Neural cell (in vitro differentiated cells): ENCODE data around the gene TICRR.

Experiments
- CTCF ChIP-seq: fragments of 450-650 bp; IDR thresholded peaks from 2 replicates; pipeline ENCODE4 v1.5.1; 2014; ENCODE audit warnings: antibody characterized with exemption, mild to moderate bottlenecking, moderate library complexity; ENCODE audit not compliant: poor library complexity, severe bottlenecking
- EP300 ChIP-seq: fragments of 450-650 bp; conservative IDR thresholded peaks from 2 replicates; pipeline ENCODE4 v1.6.1; 2014; ENCODE audit warnings: antibody characterized with exemption, mild to moderate bottlenecking, moderate library complexity; ENCODE audit not compliant: poor library complexity, severe bottlenecking
- MXI1 ChIP-seq: fragments of 450-650 bp; conservative IDR thresholded peaks from 2 replicates; pipeline ENCODE4 v1.6.1; 2014; ENCODE audit warnings: antibody characterized with exemption, mild to moderate bottlenecking; ENCODE audit not compliant: poor library complexity, severe bottlenecking
- POLR2AphosphoS5 ChIP-seq: IDR thresholded peaks from 2 replicates; pipeline ENCODE4 v1.6.1; 2012
- TAF1 ChIP-seq: IDR thresholded peaks from 2 replicates; pipeline ENCODE4 v1.6.1; 2012; ENCODE audit warnings: low read depth

GRCh38 chr15:89615135-89615534, 39.9 kb downstream of the TICRR start:
- no peak for TF ChIP-seq CTCF
- TF ChIP-seq TAF1, result no peak
- no peak for TF ChIP-seq POLR2AphosphoS5
- TF ChIP-seq EP300, result no peak
- TF ChIP-seq MXI1, result no peak
